Measurements from ENCODE around the gene CRLF3.
"Not testable (repeated sequence)": the region's sequence is repeated elsewhere in the genome, so short reads cannot be mapped to it uniquely, and the experiment has no call there.

Gene CRLF3

DNA sequence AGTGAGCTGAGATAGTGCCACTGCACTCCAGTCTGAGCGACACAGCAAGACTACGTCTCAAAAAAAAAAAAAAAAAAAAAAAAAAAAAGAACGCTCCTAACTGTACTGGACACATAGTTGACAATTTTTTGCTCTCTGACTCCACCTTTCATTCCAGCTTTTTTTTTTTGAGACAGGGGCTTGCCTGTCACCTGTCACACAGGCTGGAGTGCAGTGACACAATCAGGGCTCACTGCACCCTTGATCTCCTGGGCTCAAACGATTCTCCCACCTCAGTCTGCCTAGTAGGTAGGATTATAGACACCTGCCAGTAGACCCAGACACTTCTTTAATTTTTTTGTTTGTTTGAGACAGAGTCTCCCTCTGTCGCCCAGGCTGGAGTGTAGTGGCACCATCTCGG, 2.6 kb upstream of the CRLF3 start:
- POLR2A ChIA-PET, result no interaction called here
- CTCF ChIA-PET, result interaction anchor here (1.1 to 4.9 kb wide), 3 partner anchors 11 to 486 kb away, joined by 3 to 55 read pairs (median 3); no protein-coding TSS in a partner anchor
- TF ChIP-seq, protein P1, sequence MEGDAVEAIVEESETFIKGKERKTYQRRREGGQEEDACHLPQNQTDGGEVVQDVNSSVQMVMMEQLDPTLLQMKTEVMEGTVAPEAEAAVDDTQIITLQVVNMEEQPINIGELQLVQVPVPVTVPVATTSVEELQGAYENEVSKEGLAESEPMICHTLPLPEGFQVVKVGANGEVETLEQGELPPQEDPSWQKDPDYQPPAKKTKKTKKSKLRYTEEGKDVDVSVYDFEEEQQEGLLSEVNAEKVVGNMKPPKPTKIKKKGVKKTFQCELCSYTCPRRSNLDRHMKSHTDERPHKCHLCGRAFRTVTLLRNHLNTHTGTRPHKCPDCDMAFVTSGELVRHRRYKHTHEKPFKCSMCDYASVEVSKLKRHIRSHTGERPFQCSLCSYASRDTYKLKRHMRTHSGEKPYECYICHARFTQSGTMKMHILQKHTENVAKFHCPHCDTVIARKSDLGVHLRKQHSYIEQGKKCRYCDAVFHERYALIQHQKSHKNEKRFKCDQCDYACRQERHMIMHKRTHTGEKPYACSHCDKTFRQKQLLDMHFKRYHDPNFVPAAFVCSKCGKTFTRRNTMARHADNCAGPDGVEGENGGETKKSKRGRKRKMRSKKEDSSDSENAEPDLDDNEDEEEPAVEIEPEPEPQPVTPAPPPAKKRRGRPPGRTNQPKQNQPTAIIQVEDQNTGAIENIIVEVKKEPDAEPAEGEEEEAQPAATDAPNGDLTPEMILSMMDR (IDR thresholded peaks at IDR 0.05; ENCODE audit: control extremely low read depth, extremely low read depth, low read depth, missing control alignments), result no peak
- no peak for DNase-seq (ENCODE audit: extremely low spot score)

DNA sequence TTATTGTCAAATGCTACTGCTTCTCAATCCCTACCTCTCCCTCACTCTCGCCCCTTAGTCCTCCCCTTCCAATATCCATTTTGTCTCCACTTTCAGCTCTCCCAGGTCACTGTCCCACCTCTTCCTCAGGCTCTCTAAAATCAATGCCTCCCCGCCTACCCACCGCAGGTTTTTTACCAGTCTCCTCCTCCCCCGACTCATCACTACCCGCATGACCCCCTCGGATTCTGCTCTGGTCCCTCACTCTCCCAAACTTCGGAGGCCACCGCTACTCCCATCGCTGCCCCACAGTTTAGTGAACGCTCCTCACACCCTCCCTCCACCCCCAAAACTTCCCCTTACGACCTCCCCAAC, 513 bp downstream of the CRLF3 start:
- CTCF ChIA-PET, result interaction anchor here (0.6 to 4.9 kb wide), 17 partner anchors 9 to 698 kb away, joined by 3 to 55 read pairs (median 5); partner anchors contain the start of genes GOSR1 and RNF135
- no peak for DNase-seq (ENCODE audit: extremely low spot score)

DNA sequence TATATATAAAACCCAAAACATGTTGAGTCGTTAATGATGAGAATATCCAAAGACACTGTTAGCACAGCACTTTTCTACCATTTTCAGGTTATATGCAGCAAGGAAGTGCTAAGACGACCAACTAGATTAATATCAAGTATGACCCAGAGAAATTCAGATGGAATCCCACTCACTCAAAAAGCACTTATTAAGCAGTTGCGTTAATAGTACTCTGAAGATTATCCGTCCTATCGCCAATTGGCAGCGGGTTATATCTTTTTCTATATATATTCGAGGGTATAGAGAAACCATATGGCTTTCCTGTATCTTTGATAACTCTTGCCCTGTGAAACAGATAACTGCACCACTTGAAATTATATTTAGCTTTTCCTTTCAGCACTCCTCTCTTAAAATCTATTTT, 1.1 kb downstream of the CRLF3 start:
- DNase-seq (ENCODE audit: extremely low spot score), result no peak
- CTCF ChIA-PET, result interaction anchor here (1.3 to 4.9 kb wide), 5 partner anchors 10 to 347 kb away, joined by 6 to 55 read pairs (median 16); partner anchors contain the start of gene GOSR1
- POLR2A ChIA-PET, result no interaction called here
- TF ChIP-seq, protein P1 (IDR thresholded peaks at IDR 0.05; ENCODE audit: control extremely low read depth, extremely low read depth, low read depth, missing control alignments), result no peak

More for the DNA sequence above, 513 bp downstream of the CRLF3 start:
- POLR2A ChIA-PET, result no interaction called here
- TF ChIP-seq, protein P1 (IDR thresholded peaks at IDR 0.05; ENCODE audit: control extremely low read depth, extremely low read depth, low read depth, missing control alignments), result no peak

DNA sequence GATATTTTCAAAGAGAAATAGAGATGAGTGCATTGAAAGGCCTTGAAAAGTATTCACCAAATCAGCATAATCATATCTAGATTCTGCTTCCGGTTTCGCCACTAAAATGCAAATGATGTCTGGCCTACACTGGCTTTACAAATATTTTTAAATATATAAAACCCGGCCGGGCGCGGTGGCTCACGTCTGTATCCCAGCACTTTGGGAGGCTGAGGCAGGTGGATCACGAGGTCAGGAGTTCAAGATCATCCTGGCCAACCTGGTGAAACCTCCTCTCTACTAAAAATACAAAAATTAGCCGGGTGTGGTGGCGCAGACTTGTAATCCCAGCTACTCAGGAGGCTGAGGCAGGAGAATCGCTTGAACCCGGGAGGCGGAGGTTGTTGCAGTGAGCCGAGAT, 1.6 kb downstream of the CRLF3 start:
- POLR2A ChIA-PET; DNase-seq (ENCODE audit: extremely low spot score): not testable (repeated sequence)
- CTCF ChIA-PET, result interaction anchor here (3.0 to 3.6 kb wide), 2 partner anchors 9 to 13 kb away, joined by 16 to 38 read pairs; no protein-coding TSS in a partner anchor

DNA sequence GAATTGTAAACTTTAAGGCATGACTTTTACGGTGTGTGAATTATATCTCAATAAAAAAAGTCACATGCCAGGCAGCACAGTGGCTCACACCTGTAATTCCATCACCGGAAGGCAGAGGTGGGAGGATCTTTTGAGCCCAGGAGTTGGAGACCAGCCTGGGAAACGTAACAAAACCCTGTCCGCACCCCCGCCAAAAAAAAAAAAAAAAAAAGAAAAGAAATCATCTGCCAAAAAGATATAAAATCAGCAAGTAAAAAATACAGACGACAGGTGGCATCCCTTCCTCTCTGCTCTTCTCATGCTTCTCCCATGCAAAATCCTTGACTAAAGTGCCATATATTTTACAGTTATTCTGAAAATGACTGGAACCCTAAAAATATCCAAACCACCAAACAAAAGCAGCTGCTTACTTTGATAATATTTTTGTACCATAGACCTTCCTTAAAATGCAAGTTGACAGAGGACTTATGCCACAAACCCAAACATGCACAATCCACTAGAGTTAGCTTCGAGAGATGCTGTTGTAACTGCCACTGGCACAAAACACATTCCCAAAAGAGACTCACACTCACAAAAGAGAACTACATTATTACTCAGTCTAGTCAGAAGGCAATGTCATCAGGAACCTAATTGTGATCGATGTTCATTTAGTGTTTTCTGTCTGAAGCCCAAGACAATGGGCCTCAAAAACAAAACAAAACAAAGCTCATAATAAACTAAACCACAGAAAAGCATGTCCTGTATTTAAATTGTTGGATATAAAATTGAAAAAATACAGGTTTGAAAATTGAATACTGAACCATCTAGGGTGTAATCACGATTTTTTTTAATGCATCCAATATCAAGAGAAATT, 2.4 kb downstream of the CRLF3 start:
- TF ChIP-seq, protein P1 (IDR thresholded peaks at IDR 0.05; ENCODE audit: control extremely low read depth, extremely low read depth, low read depth, missing control alignments), result no peak
- CTCF ChIA-PET, result interaction anchor here (3.3 kb wide), 1 partner anchor 12 kb away, joined by 19 read pairs; no protein-coding TSS in a partner anchor
- DNase-seq (ENCODE audit: extremely low spot score), result no peak
- POLR2A ChIA-PET, result no interaction called here

DNA sequence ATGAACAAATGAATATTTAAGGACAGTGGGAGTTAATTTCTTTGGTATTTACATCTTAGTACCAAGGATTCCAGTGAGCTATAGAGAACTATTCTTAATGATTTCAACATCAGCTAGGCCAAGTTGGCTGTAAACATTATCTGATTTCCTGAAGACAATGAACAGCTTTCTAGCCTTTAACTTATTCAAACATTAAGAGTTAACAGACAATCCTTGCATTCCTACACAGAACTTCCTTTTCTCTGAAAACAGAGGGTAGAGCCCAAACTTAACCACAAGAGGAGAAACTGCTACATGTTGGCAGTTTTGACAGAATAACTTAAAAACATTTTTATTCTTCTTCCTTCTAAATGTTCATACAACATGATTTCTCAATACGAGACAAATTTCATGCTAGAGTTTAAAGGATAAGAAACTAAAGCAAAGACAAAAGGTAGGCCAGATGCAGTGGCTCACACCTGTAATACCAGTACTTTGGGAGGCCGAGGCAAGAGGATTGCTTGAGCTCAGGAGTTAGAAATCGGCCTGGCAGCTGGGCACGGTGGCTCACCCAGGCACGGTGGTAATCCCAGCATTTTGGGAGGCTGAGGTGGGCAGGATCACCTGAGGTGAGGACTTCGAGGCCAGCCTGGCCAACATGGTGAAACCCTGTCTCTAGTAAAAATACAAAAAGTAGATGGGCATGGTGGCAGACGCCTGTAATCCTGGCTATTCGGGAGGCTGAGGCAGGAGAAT, 4.4 kb downstream of the CRLF3 start:
- ChIA-PET CTCF (interaction anchor here (0.9 to 3.3 kb wide), 3 partner anchors 9 to 15 kb away, joined by 3 to 19 read pairs (median 3); no protein-coding TSS in a partner anchor), POLR2A (interaction anchor here (0.6 kb wide), 1 partner anchor 10 kb away, joined by 3 read pairs; no protein-coding TSS in a partner anchor)
- TF ChIP-seq, protein P1 (IDR thresholded peaks at IDR 0.05; ENCODE audit: control extremely low read depth, extremely low read depth, low read depth, missing control alignments), result no peak
- DNase-seq (ENCODE audit: extremely low spot score), result no peak
